Measurements from ENCODE around the gene GARIN3. TPM values are rescaled to one million over a fixed set of nuclear protein-coding genes. Genes with fewer than 3 reads are reported as not detected.
"Not testable (repeated sequence)": the region's sequence is repeated elsewhere in the genome, so short reads cannot be mapped to it uniquely, and the experiment has no call there.

Gene GARIN3
- total RNA-seq, 1 experiment from 2014 or later: not detected

DNA sequence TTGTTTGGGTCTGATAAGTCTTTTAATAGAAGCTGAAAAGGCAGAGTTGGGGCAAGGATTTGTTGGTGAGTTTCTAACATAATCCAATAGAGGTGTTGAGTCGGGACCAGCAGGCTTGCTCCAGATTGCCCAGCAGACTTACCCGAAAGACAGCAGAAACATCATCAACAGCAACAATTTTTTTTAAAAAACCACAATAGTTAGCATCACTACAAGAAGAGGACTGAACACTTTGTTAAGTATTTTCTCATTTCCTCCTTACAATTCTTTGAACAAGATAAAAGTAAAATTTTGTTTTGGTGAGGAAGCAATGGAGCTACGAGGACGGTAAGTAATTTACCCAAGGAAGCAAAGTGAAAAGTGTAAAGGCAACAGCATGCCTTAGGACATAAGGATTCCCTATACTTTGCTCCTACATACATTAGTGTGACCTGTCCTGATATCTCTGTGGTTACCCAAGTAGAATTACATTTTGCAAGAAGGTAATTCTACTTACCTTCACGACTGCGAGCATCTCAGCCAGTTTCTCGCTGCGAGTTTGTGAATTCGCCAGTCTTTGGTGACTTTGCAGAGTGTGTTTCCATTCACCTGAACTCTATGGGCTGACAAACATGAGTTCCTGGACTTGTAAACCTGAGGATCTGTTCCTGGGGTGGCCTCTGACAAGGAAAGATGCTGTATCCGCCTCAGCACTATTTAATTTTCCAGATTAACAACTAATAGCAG lies 27.8 kb upstream of the GARIN3 start:
- H3K4me1 ChIP-seq: no peaks in the 10 kb centered on the region
- no peak overlapping the region for H3K27ac ChIP-seq

DNA sequence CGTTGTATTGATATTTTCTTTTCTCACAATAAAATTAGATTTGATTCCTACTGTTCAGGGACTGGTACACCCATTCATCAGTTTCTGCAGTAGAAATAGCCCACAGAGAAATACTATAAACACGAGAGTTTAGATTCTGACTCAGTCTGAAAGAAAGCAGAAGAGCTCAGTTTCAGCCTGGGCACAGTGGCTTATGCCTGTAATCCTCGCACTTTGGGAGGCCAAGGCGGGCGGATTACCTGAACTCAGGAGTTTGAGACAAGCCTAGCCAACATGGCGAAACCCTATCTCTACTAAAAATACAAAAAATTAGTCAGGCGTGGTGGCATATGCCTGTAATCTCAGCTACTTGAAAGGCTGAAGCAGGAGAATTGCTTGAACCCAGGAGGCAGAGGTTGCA lies 23.2 kb upstream of the GARIN3 start:
- DNase-seq: no peak
- H3K36me3 ChIP-seq: no peaks in the 10 kb centered on the region

More for the DNA sequence above, 27.8 kb upstream of the GARIN3 start:
- no peak overlapping the region for H3K4me3 ChIP-seq
- no peaks in the 10 kb centered on the region for H3K9me3 ChIP-seq (replicated peaks)
- DNase-seq: no peak
- no peaks in the 10 kb centered on the region for H3K36me3 ChIP-seq
- 0 out of 2 replicates have a peak, but pooled peaks cover 3% of the 10 kb centered on the region for H3K27me3 ChIP-seq

DNA sequence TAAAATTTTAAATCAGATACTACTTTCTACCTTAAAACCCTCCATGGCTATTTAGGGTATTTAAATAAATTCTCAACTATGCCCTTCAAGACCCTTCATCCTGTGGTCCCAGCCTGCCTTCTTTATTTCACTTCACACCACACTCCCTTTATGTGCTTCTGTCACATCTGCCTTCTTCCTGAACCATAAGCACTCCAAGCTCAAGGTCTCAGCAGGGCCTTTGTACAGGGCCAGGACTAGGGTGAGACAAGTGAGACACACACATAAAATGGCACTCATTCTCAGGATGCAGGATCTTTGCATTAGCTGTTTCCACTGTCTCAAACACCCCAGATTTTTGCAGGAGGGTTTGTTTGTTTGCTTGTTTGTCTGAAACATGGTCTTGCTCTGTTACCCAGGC lies 22.2 kb upstream of the GARIN3 start:
- Histone ChIP-seq H3K4me3 (no peak overlapping the region), H3K4me1 (no peaks in the 10 kb centered on the region), H3K9me3 (replicated peaks) (no peaks in the 10 kb centered on the region), H3K27ac (no peak overlapping the region), H3K27me3 (0 out of 2 replicates have a peak, but pooled peaks cover 11% of the 10 kb centered on the region), H3K36me3 (no peaks in the 10 kb centered on the region)
- DNase-seq: no peak

More for the DNA sequence above, 23.2 kb upstream of the GARIN3 start:
- no peaks in the 10 kb centered on the region for H3K4me1 ChIP-seq
- no peaks in the 10 kb centered on the region for H3K9me3 ChIP-seq (replicated peaks)
- H3K27ac ChIP-seq: no peak overlapping the region
- no peak overlapping the region for H3K4me3 ChIP-seq
- H3K27me3 ChIP-seq: 0 out of 2 replicates have a peak, but pooled peaks cover 11% of the 10 kb centered on the region

DNA sequence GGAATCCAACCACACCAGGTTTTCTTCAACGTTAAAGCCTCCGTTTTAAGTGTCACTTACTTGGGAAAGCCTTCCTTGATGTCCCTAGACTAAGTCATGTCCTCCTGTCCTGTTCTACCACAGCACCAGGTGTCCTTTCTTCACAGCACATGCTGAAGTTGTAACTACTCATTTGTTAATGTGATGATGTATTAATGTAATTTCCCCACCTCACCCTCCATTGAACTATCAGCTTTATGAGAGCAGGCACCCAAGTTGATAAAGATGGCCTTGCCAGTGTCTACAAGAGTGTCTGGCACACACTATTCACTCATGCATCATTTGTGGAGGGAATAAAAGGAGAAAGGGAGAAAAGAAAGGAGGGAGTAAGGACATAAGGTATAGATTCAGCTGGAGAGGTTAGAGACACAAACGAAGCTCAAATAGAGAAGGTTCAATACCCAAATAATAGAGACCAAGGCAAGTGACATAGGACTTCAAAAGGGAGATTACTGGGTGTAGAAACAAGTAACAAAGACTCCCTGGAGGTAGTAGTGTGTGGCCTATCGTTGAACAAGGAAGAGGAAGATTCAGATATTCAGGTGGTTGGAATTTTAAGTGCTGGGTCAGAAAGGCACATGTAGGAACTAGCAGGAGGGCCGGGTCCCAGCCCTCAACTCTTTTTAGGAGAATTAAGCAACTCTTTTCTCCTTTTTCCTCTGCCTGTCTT lies 21.1 kb upstream of the GARIN3 start:
- H3K36me3 ChIP-seq: no peaks in the 10 kb centered on the region
- no peak overlapping the region for H3K27ac ChIP-seq
- 0 out of 2 replicates have a peak, but pooled peaks cover 11% of the 10 kb centered on the region for H3K27me3 ChIP-seq
- H3K4me3 ChIP-seq: no peak overlapping the region
- DNase-seq: no peak
- H3K9me3 ChIP-seq (replicated peaks): no peaks in the 10 kb centered on the region
- H3K4me1 ChIP-seq: no peaks in the 10 kb centered on the region

DNA sequence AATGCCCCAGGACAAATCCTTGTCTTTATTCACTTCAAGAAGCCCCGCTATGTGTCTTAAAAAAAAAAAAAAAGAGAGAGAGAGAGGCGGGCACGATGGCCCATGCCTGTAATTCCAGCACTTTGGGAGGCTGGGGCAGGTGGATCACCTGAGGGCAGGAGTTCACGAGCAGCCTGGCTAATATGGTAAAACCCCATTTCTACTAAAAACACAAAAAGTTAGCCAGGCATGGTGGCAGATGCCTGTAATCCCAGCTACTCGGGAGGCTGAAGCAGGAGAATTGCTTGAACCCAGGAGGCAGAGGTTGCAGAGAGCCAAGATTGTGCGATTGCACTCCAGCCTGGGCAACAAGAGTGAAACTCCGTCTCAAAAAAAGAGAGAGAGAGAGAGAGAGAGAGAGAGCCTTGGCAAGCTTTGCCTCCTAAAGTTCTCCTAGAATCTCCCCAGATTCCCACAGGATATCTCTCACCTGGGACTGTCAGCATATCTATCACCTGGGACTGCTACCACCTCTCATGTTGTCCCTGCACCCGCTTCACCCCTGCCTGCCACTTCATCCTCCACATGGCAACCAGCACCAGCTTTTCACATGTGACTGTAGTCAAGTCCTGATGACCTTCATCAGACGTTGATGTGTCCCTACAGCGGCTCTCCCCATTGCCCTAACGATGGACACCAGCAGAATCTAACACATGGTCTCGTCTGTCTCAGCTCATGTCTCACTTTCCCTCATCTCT lies 20.4 kb upstream of the GARIN3 start:
- no peak overlapping the region for H3K4me3 ChIP-seq
- 0 out of 2 replicates have a peak, but pooled peaks cover 11% of the 10 kb centered on the region for H3K27me3 ChIP-seq
- no peaks in the 10 kb centered on the region for H3K36me3 ChIP-seq
- DNase-seq: no peak
- H3K4me1 ChIP-seq: no peaks in the 10 kb centered on the region
- H3K9me3 ChIP-seq (replicated peaks): no peaks in the 10 kb centered on the region
- no peak overlapping the region for H3K27ac ChIP-seq

DNA sequence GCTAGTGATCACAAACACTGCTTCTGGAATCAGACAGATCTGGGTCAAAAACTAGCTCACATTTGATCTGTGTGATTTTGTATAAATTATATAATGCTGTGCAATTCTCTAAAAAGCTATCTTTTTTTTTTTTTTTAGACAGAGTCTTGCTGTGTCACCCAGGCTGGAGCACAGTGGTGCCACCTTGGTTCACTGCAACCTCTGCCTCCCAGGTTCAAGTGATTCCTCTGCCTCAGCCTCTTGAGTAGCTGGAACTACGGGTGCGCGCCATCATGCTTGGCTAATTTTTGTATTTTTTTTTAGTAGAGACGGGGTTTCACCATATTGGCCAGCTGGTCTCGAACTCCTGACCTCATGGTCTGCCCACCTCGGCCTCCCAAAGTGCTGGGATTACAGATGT lies 19.1 kb upstream of the GARIN3 start:
- H3K27me3 ChIP-seq; DNase-seq; H3K27ac ChIP-seq; H3K4me1 ChIP-seq; H3K36me3 ChIP-seq; H3K9me3 ChIP-seq (replicated peaks); H3K4me3 ChIP-seq: not testable (repeated sequence)

DNA sequence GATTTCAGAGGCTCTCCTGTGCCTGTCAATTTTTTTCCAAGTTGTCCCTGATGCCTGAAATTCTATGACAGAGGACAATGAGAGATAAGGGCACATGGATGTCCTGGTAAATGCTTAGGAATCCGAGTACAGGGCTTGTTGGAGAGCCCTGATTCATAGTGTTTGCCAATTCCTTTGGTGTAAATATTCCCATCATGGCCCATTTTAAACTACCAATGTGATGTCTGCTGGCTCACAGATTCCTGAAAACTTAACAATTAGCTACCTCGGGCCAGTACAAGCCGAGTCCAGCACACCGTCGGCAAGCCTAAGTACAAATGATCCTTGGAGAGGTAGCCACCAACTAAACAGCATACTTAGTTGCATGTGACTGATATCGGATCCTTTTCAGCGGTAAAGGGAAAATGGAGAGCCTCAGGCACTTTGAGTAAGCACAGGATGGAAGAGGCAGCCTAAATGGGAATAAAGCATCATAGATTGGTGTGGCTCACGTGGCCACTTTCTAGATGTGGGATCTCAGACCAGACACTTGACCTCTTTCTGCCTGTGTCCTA lies 18.1 kb upstream of the GARIN3 start:
- Histone ChIP-seq H3K9me3 (replicated peaks) (no peaks in the 10 kb centered on the region), H3K4me3 (no peak overlapping the region), H3K4me1 (no peaks in the 10 kb centered on the region), H3K27ac (no peak overlapping the region), H3K27me3 (0 out of 2 replicates have a peak, but pooled peaks cover 8% of the 10 kb centered on the region), H3K36me3 (no peaks in the 10 kb centered on the region)
- peak in 1 of 2 experiments; percentile 7 for DNase-seq

DNA sequence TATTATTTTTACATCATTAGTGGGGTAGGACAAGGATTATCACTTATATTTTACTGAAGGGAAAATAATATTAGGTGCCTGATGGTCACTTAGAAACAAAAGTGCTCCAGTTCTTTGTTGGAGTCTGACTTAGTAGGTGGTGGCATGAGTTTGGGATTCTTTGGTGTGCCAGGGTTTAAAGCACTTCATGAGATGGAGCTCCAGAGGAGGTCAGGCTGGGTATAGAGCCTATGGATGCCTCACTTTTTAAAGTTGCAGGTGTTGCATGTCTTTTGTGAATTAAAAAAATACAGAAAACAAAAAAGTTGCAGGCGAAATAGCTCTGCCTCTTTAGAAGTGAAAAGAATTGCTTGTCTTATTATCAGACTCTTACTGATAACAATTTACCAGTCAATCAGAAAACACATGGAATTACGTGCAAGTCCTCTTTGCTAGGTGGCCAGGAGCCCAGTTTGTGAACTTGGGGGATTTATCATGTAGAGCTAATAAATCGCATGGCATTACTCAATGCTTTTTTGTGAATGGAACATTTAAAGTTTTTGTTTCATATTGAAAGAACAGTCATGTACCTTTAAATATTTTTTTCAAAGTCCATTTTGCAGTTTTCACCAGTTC lies 16.2 kb upstream of the GARIN3 start:
- no peaks in the 10 kb centered on the region for H3K9me3 ChIP-seq (replicated peaks)
- no peak overlapping the region for H3K27ac ChIP-seq
- no peaks in the 10 kb centered on the region for H3K4me1 ChIP-seq
- no peaks in the 10 kb centered on the region for H3K36me3 ChIP-seq
- no peak overlapping the region for H3K4me3 ChIP-seq
- no peak for DNase-seq
- 0 out of 2 replicates have a peak, but pooled peaks cover 5% of the 10 kb centered on the region for H3K27me3 ChIP-seq

DNA sequence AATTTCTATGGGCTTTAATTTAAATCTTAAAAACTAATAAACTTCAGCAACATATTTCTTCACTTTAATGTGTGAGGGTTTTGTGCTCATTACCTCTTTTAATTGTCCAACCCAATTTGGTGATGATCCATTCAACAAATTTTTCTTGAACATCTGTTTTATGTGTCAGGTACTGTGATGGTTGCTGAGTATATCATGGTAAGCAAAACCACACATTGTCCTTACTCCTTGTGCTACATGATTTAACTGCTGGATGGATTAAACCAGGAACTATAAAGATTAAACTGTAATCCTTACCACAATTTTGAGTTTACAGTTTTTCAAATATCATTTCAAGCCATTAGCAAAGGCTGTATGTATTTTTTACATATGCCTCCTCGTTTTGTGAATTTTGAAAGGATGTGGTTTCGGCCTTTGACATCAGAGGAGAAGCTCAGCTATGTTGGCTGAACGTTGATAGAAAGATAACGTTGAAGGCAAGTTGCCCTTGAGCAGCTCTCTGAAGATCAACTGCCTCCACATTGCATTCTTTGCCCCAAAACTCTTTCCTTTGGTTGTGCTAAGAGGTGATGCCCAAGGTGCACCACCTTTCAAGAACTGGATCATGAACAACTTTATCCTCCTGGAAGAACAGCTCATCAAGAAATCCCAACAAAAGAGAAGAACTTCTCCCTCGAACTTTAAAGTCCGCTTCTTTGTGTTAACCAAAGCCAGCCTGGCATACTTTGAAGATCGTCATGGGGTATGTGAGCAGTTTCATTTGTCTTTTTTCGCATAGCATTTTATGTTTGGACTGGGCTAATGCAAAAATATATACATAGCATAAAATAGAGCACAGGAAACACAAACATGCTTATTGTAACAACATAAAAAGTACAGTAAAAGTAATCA lies 14.6 kb upstream of the GARIN3 start, which contains the start of gene ITK:
ITK (plus strand) TSS at position 467 of the 891 bp plus-strand sequence; CDS start at position 605, 138 bp downstream.
- no peaks in the 10 kb centered on the region for H3K4me1 ChIP-seq
- no peak for DNase-seq
- no peak within 1 kb of the TSS for H3K27ac ChIP-seq
- H3K27me3 ChIP-seq: no peaks in the 10 kb centered on the region
- no peaks in the 10 kb centered on the region for H3K9me3 ChIP-seq (replicated peaks)
- no peak within 1 kb of the TSS for H3K4me3 ChIP-seq
- H3K36me3 ChIP-seq: no peaks in the 10 kb centered on the region

DNA sequence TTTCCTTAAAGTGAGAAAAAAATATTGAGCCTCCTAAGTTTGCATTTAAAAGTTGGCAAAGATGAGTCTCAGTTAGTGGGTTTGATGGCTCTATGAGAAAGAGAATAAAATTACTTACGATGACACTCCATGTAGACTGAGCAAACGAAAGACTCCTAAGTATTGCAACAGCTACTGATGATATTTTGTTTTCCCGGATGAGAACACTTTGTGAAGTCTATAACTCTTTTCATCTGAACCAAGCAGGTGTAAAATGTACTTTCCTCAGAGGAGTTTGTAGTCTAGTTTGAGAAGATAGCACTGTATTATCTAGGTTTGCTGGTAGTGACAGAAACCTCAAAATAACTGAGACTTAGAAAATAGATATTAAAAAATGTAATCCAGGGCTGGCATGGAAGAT lies 12.9 kb upstream of the GARIN3 start:
- no peaks in the 10 kb centered on the region for H3K36me3 ChIP-seq
- no peak for DNase-seq
- no peak overlapping the region for H3K27ac ChIP-seq
- H3K9me3 ChIP-seq (replicated peaks): no peaks in the 10 kb centered on the region
- no peaks in the 10 kb centered on the region for H3K27me3 ChIP-seq
- no peaks in the 10 kb centered on the region for H3K4me1 ChIP-seq
- no peak overlapping the region for H3K4me3 ChIP-seq

DNA sequence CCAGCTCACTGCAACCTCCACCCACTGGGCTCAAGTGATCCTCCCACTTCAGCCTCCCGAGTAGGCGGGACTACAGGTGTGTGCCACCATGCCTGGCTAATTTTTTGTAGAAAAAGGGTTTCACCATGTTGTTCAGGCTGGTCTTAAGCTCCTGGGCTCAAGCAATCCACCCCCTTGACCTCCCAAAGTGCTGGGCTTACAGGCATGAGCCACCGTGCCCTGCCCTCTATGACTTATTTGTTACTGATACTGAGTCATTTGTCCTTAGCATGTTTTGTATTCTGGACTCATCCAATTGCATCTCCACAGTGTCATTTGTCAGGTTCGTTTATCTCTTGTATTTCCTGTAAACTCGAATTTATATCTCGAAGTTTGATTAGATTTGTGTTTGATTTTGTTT lies 11.9 kb upstream of the GARIN3 start:
- no peaks in the 10 kb centered on the region for H3K36me3 ChIP-seq
- DNase-seq: no peak
- H3K4me1 ChIP-seq: no peaks in the 10 kb centered on the region
- H3K27me3 ChIP-seq: no peaks in the 10 kb centered on the region
- no peak overlapping the region for H3K27ac ChIP-seq
- H3K4me3 ChIP-seq: no peak overlapping the region
- H3K9me3 ChIP-seq (replicated peaks): no peaks in the 10 kb centered on the region

DNA sequence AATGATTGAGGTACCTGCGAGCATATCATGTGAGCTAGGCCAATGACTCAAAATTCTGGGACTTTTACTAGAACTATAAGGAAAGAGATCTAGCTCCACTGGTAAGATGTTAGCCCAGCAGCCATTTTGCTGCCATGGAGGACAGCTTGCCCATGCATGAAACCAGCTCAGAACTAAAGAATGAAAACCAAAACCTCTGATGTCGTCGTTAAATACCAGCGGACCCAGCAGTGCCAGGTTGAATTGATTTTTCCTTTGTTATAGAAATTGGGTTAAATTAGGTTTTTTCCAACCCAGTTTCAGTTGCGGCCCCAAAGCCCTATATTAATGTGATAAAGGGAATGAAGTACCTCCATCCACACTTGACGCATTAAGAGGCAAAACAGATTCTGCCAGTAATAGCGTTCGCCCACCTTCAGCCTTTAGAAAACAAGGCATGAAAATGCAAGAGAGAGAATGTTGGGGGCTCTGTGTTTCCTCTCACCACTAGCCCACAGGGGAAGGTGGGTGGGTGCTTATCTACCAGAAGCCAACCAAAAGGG lies 9.1 kb upstream of the GARIN3 start:
- no peaks in the 10 kb centered on the region for H3K27me3 ChIP-seq
- no peaks in the 10 kb centered on the region for H3K36me3 ChIP-seq

DNA sequence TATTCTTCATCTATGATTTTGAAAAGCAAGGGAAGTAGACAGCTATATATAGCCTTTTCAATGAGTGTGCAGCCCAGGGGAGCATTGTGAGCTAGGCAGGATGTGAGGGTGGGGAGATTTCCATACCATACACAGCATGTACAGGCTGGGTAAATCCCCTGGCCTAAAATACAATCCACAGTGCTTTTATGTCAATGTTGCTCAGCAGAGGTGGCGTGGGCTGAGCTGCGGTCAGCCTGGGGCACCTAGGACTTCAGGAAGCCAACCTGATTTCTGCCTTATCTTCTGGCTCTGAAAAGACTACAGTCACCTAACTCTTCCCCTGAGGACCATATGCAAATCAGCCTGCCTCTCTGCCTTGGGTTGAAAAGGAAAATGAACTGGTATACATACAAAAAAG lies 6.3 kb upstream of the GARIN3 start:
- H3K4me3 ChIP-seq: no peak overlapping the region
- H3K9me3 ChIP-seq (replicated peaks): no peaks in the 10 kb centered on the region
- no peak overlapping the region for H3K27ac ChIP-seq
- no peaks in the 10 kb centered on the region for H3K27me3 ChIP-seq
- no peaks in the 10 kb centered on the region for H3K36me3 ChIP-seq
- peaks cover 2% of the 10 kb centered on the region; the same call in 1 of the 2 replicates for H3K4me1 ChIP-seq
- DNase-seq: no peak

More for the DNA sequence above, 9.1 kb upstream of the GARIN3 start:
- no peak for DNase-seq
- H3K27ac ChIP-seq: no peak overlapping the region
- H3K4me3 ChIP-seq: no peak overlapping the region
- H3K4me1 ChIP-seq: no peaks in the 10 kb centered on the region
- H3K9me3 ChIP-seq (replicated peaks): no peaks in the 10 kb centered on the region

Measured in SJCRH30 (cell line).